SU-DHL-6 (cell line): Measurements from ENCODE around the gene HIBCH.
"Not testable (repeated sequence)": the region's sequence is repeated elsewhere in the genome, so short reads cannot be mapped to it uniquely, and the experiment has no call there.

ENCODE experiments used
- H2AFZ ChIP-seq: fragments of 200-600 bp; sonication (generic); 2 replicates; pipeline ENCODE4 v1.6.1; 2014; ENCODE audit warnings: low read depth, mild to moderate bottlenecking, moderate library complexity, mixed read lengths, antibody characterized with exemption, low read length; ENCODE audit not compliant: severe bottlenecking
- H3F3A ChIP-seq: fragments of 200-600 bp; shearing (Covaris generic); 2 replicates; pipeline ENCODE4 v1.6.0; 2016; ENCODE audit warnings: antibody characterized with exemption, mild to moderate bottlenecking; ENCODE audit not compliant: insufficient read depth
- H3K27ac ChIP-seq: fragments of 200-600 bp; sonication (generic); 2 replicates; pipeline ENCODE4 v1.5.1; 2016; ENCODE audit warnings: low read depth, mild to moderate bottlenecking, low read length, moderate library complexity, mixed read lengths
- H3K27me3 ChIP-seq: fragments of 200-600 bp; sonication (generic), shearing (Covaris generic); 2 replicates; pipeline ENCODE4 v1.6.0; 2014; ENCODE audit warnings: mild to moderate bottlenecking, low read length
- H3K36me3 ChIP-seq: fragments of 200-600 bp; sonication (generic); 2 replicates; pipeline ENCODE4 v1.6.1; 2014; ENCODE audit warnings: mild to moderate bottlenecking, low read length, mixed read lengths
- H3K4me2 ChIP-seq: fragments of 300-600, 200-600 bp; shearing (Covaris generic), sonication (generic); 2 replicates; pipeline ENCODE4 v1.6.0; 2014; ENCODE audit warnings: low read length, low read depth, mild to moderate bottlenecking; ENCODE audit not compliant: poor library complexity, severe bottlenecking
- H3K4me3 ChIP-seq: fragments of 200-600 bp; sonication (generic); 2 replicates; pipeline ENCODE4 v1.5.1; 2014; ENCODE audit warnings: antibody characterized with exemption, low read length, mild to moderate bottlenecking, mixed read lengths; ENCODE audit not compliant: insufficient read depth, poor library complexity, severe bottlenecking
- H3K79me2 ChIP-seq: fragments of 200-600 bp; sonication (generic); 2 replicates; pipeline ENCODE4 v1.6.1; 2014; ENCODE audit warnings: mild to moderate bottlenecking, low read length, moderate library complexity; ENCODE audit not compliant: insufficient read depth
- H3K9ac ChIP-seq: fragments of 200-600 bp; sonication (generic); 2 replicates; pipeline ENCODE4 v1.7.0; 2014; ENCODE audit warnings: mild to moderate bottlenecking, low read length
- H3K9me2 ChIP-seq: fragments of 200-600 bp; sonication (generic); replicated peaks from 2 replicates; pipeline ENCODE4 v1.6.1; 2014; ENCODE audit warnings: low read length; ENCODE audit not compliant: insufficient read depth
- H3K9me3 ChIP-seq: fragments of 200-600 bp; sonication (generic); 2 replicates; pipeline ENCODE4 v1.6.1; 2014; ENCODE audit warnings: low read length, mixed read lengths; ENCODE audit not compliant: insufficient read depth
- H4K20me1 ChIP-seq: fragments of 200-600 bp; sonication (generic); 2 replicates; pipeline ENCODE4 v1.6.1; 2014; ENCODE audit warnings: low read depth, mild to moderate bottlenecking, antibody characterized with exemption, low read length, moderate library complexity, mixed read lengths
- CTCF ChIP-seq: fragments of 200-600 bp; sonication (generic); IDR thresholded peaks from one replicate; pipeline ENCODE4 v1.5.1; 2017; ENCODE audit warnings: antibody characterized with exemption, mild to moderate bottlenecking, low read length, moderate library complexity; ENCODE audit not compliant: insufficient read depth, poor library complexity, severe bottlenecking
- EZH2phosphoT487 ChIP-seq: fragments of 200-600 bp; sonication (generic), shearing (Covaris generic); conservative IDR thresholded peaks from 2 replicates; pipeline ENCODE4 v1.6.1; 2018; ENCODE audit warnings: mild to moderate bottlenecking, antibody characterized with exemption, low read length, moderate library complexity, mixed read lengths

HIBCH gene

GRCh38 chr2:190270298-190270697 lies 49.3 kb downstream of the HIBCH start:
- Histone ChIP-seq H2AFZ (no peak overlapping the region), H4K20me1 (no peaks in the 10 kb centered on the region), H3K9me3 (no peaks in the 10 kb centered on the region), H3K27ac (no peak overlapping the region), H3K4me2 (no peak overlapping the region), H3K79me2 (no peaks in the 10 kb centered on the region), H3K36me3 (peaks cover 8% of the 10 kb centered on the region; the same call in 1 of the 2 replicates), H3K4me3 (no peak overlapping the region), H3K9ac (no peak overlapping the region), H3F3A (no peaks in the 10 kb centered on the region), H3K27me3 (no peaks in the 10 kb centered on the region), H3K9me2 (no peaks in the 10 kb centered on the region)
- no peak for TF ChIP-seq EZH2phosphoT487
- no peak for TF ChIP-seq CTCF

- H3K9me2 ChIP-seq = not testable (repeated sequence)
Measured at GRCh38 chr2:190269699-190270098, 49.9 kb downstream of the HIBCH start.

GRCh38 chr2:190267302-190267701 lies 52.3 kb downstream of the HIBCH start:
- Histone ChIP-seq H3K79me2 (no peaks in the 10 kb centered on the region), H4K20me1 (no peaks in the 10 kb centered on the region), H3K27ac (no peak overlapping the region), H3K36me3 (peaks cover 12% of the 10 kb centered on the region; the same call in 1 of the 2 replicates), H3K9me3 (no peaks in the 10 kb centered on the region), H3K27me3 (no peaks in the 10 kb centered on the region), H3F3A (no peaks in the 10 kb centered on the region), H3K9ac (no peak overlapping the region), H3K9me2 (no peaks in the 10 kb centered on the region), H3K4me2 (no peak overlapping the region), H2AFZ (no peak overlapping the region), H3K4me3 (no peak overlapping the region)
- TF ChIP-seq CTCF (no peak), EZH2phosphoT487 (no peak)

More at GRCh38 chr2:190269699-190270098, 49.9 kb downstream of the HIBCH start:
- not testable (repeated sequence) for H3K4me2 ChIP-seq, H2AFZ ChIP-seq, H3K27ac ChIP-seq, H3K9ac ChIP-seq, H3K79me2 ChIP-seq, H4K20me1 ChIP-seq, H3K4me3 ChIP-seq, H3F3A ChIP-seq, H3K9me3 ChIP-seq, H3K27me3 ChIP-seq
- peaks cover 12% of the 10 kb centered on the region; the same call in 1 of the 2 replicates for H3K36me3 ChIP-seq

GRCh38 chr2:190266314-190266713 lies 53.3 kb downstream of the HIBCH start:
- H3K9ac ChIP-seq = no peak overlapping the region
- H3K36me3 ChIP-seq = peaks cover 12% of the 10 kb centered on the region; the same call in 1 of the 2 replicates
- no peak overlapping the region for H3K4me3 ChIP-seq
- H3K9me3 ChIP-seq = no peaks in the 10 kb centered on the region
- H2AFZ ChIP-seq = no peak overlapping the region
- H3K79me2 ChIP-seq = no peaks in the 10 kb centered on the region
- H3K9me2 ChIP-seq = no peaks in the 10 kb centered on the region
- TF ChIP-seq EZH2phosphoT487 (no peak), CTCF (no peak)
- H3K4me2 ChIP-seq = no peak overlapping the region
- no peak overlapping the region for H3K27ac ChIP-seq
- H3K27me3 ChIP-seq = no peaks in the 10 kb centered on the region
- no peaks in the 10 kb centered on the region for H3F3A ChIP-seq
- no peaks in the 10 kb centered on the region for H4K20me1 ChIP-seq
